Neural crest cell (in vitro differentiated cells): ENCODE measurements around the gene SH3RF2. TPM values are rescaled to one million over a fixed set of nuclear protein-coding genes. Genes with fewer than 3 reads are reported as not detected.

ENCODE experiments used
- DNase-seq: peaks from one replicate; pipeline ENCODE4 v3.0.0; 2021; ENCODE audit warnings: low read depth, mixed read lengths, low spot score
- H3K27ac Mint-ChIP-seq: one replicate; pipeline ENCODE4 v1.8.0; 2021; ENCODE audit warnings: mild to moderate bottlenecking, mixed read lengths; ENCODE audit not compliant: unreplicated experiment
- H3K27me3 Mint-ChIP-seq: 2 replicates; pipeline ENCODE4 v1.8.0; 2021; ENCODE audit warnings: low read depth, mild to moderate bottlenecking, mixed read lengths
- H3K36me3 Mint-ChIP-seq: 2 replicates; pipeline ENCODE4 v1.8.0; 2021; ENCODE audit warnings: low read depth, mild to moderate bottlenecking, mixed read lengths
- H3K4me1 Mint-ChIP-seq: 2 replicates; pipeline ENCODE4 v1.8.0; 2021; ENCODE audit warnings: mixed read lengths
- H3K4me3 Mint-ChIP-seq: one replicate; pipeline ENCODE4 v1.8.0; 2021; ENCODE audit warnings: mild to moderate bottlenecking, mixed read lengths
- H3K9me3 Mint-ChIP-seq: 2 replicates; pipeline ENCODE4 v1.8.0; 2021; ENCODE audit warnings: mixed read lengths
- total RNA-seq: library from RNA; stranded (reverse); gene quantifications from 2 replicates; pipeline ENCODE4 v1.2.1, GENCODE V29; 2021
- TF ChIP-seq, protein P1 (sequence below): fragments of 200-600 bp; sonication (generic); conservative IDR thresholded peaks from 2 replicates; pipeline ENCODE4 v1.5.0; 2021; ENCODE audit warnings: antibody characterized with exemption, mild to moderate bottlenecking

Gene SH3RF2
- total RNA-seq, 1 donor from 2014 or later, result 0.72 TPM

GRCh38 chr5:145931718-145932117, 4.7 kb upstream of the SH3RF2 start:
- no peak overlapping the region for H3K4me3 Mint-ChIP-seq
- no peaks in the 10 kb centered on the region for H3K36me3 Mint-ChIP-seq
- H3K4me1 Mint-ChIP-seq, result peaks cover 9% of the 10 kb centered on the region
- TF ChIP-seq, protein P1, sequence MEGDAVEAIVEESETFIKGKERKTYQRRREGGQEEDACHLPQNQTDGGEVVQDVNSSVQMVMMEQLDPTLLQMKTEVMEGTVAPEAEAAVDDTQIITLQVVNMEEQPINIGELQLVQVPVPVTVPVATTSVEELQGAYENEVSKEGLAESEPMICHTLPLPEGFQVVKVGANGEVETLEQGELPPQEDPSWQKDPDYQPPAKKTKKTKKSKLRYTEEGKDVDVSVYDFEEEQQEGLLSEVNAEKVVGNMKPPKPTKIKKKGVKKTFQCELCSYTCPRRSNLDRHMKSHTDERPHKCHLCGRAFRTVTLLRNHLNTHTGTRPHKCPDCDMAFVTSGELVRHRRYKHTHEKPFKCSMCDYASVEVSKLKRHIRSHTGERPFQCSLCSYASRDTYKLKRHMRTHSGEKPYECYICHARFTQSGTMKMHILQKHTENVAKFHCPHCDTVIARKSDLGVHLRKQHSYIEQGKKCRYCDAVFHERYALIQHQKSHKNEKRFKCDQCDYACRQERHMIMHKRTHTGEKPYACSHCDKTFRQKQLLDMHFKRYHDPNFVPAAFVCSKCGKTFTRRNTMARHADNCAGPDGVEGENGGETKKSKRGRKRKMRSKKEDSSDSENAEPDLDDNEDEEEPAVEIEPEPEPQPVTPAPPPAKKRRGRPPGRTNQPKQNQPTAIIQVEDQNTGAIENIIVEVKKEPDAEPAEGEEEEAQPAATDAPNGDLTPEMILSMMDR, result no peak
- no peak overlapping the region for H3K27ac Mint-ChIP-seq
- H3K27me3 Mint-ChIP-seq, result peaks cover under 1% of the 10 kb centered on the region
- DNase-seq, result no peak
- H3K9me3 Mint-ChIP-seq, result peaks cover 2% of the 10 kb centered on the region

DNA sequence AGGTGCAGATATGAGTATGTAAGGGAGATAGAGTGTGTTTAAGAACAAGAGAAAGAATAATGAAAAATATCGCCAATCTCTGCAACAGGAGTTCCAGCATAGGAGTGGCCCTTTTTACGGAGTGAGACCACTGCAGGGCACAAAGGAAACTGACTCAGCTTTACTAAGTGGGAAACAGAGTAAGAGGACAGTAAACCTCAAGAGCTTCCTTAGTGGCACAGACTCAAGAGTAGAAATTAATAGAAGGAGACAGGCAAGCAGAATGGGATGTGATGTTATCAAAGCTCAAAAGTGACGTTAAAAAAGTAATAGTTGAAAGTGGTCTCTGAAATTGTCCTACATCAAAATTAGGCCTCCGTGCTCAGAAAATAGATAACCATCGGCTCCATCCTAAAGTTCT, 2.1 kb upstream of the SH3RF2 start:
- no peak overlapping the region for H3K27ac Mint-ChIP-seq

DNA sequence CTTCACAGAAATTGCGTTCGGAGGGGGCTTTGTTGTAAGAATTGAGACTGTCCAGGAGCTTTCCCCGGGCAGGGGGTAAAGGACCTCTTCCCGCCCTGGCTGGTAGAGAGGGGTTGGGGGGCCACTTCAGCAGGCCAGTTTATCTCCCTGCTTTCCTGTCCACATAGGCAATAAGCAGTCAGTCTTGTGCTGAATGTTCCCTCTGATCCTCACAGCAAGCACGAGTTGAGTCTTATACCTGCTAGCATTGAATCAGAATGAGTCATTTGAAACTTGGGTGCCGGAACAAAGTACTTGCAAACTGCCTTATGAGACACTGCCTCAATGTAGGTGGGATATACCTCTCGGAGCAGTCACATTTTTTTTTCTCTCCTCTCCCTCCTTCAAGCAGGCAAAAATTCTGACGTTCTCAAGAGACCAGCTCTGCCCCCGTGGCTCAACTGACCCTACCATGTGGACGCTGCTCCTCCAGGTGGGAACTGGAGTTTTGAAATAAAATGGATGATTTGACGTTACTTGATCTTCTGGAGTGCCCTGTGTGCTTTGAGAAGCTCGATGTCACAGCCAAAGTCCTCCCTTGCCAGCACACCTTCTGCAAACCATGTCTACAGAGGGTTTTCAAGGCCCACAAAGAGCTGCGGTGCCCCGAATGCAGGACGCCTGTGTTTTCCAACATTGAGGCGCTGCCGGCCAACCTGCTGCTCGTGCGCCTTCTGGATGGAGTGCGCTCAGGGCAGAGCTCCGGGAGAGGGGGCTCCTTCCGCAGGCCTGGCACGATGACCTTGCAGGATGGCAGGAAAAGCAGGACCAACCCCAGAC, 1.3 kb downstream of the SH3RF2 start:
- TF ChIP-seq, protein P1, result no peak
- no peak for DNase-seq
- H3K36me3 Mint-ChIP-seq, result no peaks in the 10 kb centered on the region
- H3K9me3 Mint-ChIP-seq, result no peaks in the 10 kb centered on the region
- H3K27me3 Mint-ChIP-seq, result peaks cover 28% of the 10 kb centered on the region
- H3K27ac Mint-ChIP-seq, result no peak overlapping the region
- peak overlapping the region; percentile 86 for H3K4me3 Mint-ChIP-seq
- H3K4me1 Mint-ChIP-seq, result peaks cover 36% of the 10 kb centered on the region

More for the DNA sequence above, 2.1 kb upstream of the SH3RF2 start:
- Mint-ChIP-seq H3K9me3 (peaks cover 2% of the 10 kb centered on the region), H3K4me1 (peaks cover 31% of the 10 kb centered on the region), H3K27me3 (peaks cover 19% of the 10 kb centered on the region), H3K4me3 (no peak overlapping the region), H3K36me3 (no peaks in the 10 kb centered on the region)
- TF ChIP-seq, protein P1, result no peak
- no peak for DNase-seq

DNA sequence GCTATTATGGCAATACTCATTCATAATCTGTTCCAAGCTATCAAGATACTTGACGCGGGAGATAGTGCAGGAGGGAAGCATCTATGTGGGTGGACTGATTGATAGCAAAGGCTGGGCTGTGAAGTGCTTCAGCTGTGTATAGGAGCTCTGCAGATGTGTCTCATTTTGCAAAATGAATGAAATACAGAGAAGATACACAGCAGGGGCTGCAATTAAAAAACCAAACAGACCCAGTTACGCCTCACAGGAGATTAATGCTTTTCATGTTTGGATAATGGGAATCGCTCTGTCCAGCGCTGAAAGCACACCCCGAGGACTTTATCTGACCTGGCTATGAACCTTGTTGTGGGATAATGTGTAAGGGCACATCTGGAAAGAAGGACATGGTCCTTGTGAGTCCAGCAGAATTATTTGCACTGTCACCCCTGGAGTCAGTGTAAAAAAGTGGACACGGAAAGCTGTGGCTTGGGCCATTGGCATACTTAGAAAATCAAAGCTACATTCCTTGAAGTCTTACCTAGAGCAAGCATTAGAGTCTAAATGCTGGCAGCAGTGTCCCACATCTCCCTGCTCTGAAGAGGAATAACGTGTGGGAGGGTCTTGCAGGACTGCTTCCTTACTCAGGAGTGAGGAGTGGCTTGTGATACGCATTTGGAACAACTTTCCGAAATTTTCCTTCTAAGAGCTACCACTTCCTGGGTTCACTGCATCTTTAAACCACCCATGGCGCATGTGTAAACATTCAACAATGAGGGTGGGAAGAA, 2.6 kb downstream of the SH3RF2 start:
- peaks cover 36% of the 10 kb centered on the region for H3K4me1 Mint-ChIP-seq
- no peak overlapping the region for H3K27ac Mint-ChIP-seq

DNA sequence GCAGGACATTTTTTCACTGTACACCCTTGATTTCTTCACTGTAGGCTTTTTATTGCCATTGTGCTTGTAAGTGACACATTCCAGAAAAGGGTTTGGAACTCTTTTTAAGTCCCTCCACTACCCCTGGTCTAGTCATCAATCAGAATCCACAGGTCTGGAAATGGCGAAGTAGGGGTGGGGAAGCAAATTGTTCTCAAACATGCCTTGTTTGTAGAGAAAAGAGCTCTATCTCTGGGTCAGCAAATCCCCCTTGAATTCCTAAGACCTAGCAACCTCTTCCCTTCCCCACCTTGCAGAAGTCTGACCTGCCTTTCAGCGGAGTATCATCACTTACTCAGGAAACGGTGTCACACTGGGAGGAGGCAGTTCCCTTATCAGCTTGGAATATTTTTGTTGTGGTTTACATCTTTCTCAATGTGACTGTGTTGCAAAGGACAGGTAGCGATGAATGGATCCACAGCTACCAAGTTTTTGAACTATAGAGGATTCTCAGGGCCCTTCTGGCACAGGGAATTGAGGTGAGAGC, 3.2 kb downstream of the SH3RF2 start:
- Mint-ChIP-seq H3K4me1 (peaks cover 36% of the 10 kb centered on the region), H3K4me3 (no peak overlapping the region), H3K27ac (no peak overlapping the region), H3K27me3 (peaks cover 28% of the 10 kb centered on the region), H3K9me3 (no peaks in the 10 kb centered on the region), H3K36me3 (no peaks in the 10 kb centered on the region)
- TF ChIP-seq, protein P1, result no peak
- no peak for DNase-seq

More for the DNA sequence above, 2.6 kb downstream of the SH3RF2 start:
- no peak overlapping the region for H3K4me3 Mint-ChIP-seq
- DNase-seq, result no peak
- H3K27me3 Mint-ChIP-seq, result peaks cover 28% of the 10 kb centered on the region
- H3K9me3 Mint-ChIP-seq, result no peaks in the 10 kb centered on the region
- H3K36me3 Mint-ChIP-seq, result no peaks in the 10 kb centered on the region
- TF ChIP-seq, protein P1, result no peak
